Spleen (tissue), 11 donors: Measurements from ENCODE around the gene CMTM6. TPM values are rescaled to one million over a fixed set of nuclear protein-coding genes. Genes with fewer than 3 reads are reported as not detected.

ENCODE experiments used
- DNase-seq: peaks from one replicate; pipeline ENCODE4 v3.0.0-alpha.2; 2020
- H3K27ac ChIP-seq, 8 donors: fragments of 200-600 bp; sonication (generic) in 7 of 8; 1 replicate in 4 of 8; 2 replicates in 4 of 8; pipeline versions ENCODE4 v1.5.0 to v1.8.0; 2016 to 2021; ENCODE audit warnings: inconsistent platforms in 4 of 8, mild to moderate bottlenecking in 4 of 8, moderate library complexity in 1 of 8
- H3K27me3 ChIP-seq, 7 donors: fragments of 200-600 bp; sonication (generic) in 6 of 7; replicated peaks in 1 of 7; 1 replicate in 4 of 7; 2 replicates in 3 of 7; pipeline versions ENCODE4 v1.5.0 to v1.8.0; 2016 to 2021; ENCODE audit warnings: inconsistent platforms in 3 of 7, mild to moderate bottlenecking in 1 of 7
- H3K36me3 ChIP-seq, 6 donors: fragments of 200-600 bp; sonication (generic) in 5 of 6; 1 replicate in 4 of 6; 2 replicates in 2 of 6; pipeline versions ENCODE4 v1.5.0 to v1.8.0; 2016 to 2021; ENCODE audit warnings: inconsistent platforms in 2 of 6
- H3K4me1 ChIP-seq, 6 donors: fragments of 200-600 bp; sonication (generic) in 5 of 6; 1 replicate in 3 of 6; 2 replicates in 3 of 6; pipeline versions ENCODE4 v1.5.0 to v1.8.0; 2016 to 2021; ENCODE audit warnings: inconsistent platforms in 3 of 6
- H3K4me3 ChIP-seq, 8 donors: fragments of 200-600 bp; sonication (generic) in 7 of 8; 1 replicate in 4 of 8; 2 replicates in 4 of 8; pipeline versions ENCODE4 v1.5.0 to v1.8.0; 2016 to 2021; ENCODE audit warnings: inconsistent platforms in 4 of 8, mild to moderate bottlenecking in 4 of 8, moderate library complexity in 2 of 8
- H3K9me3 ChIP-seq, 8 donors: fragments of 200-600 bp; sonication (generic) in 7 of 8; 1 replicate in 4 of 8; 2 replicates in 4 of 8; pipeline versions ENCODE4 v1.5.0 to v1.8.0; 2016 to 2021; ENCODE audit warnings: inconsistent platforms in 4 of 8
- POLR2A ChIP-seq, 3 donors: fragments of 450-650 bp; IDR thresholded peaks; one replicate each; pipeline ENCODE4 v1.5.1; 2017; ENCODE audit warnings: antibody characterized with exemption in 3 of 3, mild to moderate bottlenecking in 1 of 3
- POLR2AphosphoS5 ChIP-seq, 3 donors: sonication (generic); formaldehyde crosslinking; IDR thresholded peaks; one replicate each; pipeline ENCODE4 v1.5.1; 2017; ENCODE audit warnings: antibody characterized with exemption in 3 of 3
- WGBS, 5 donors: extraction: QIAGEN DNeasy Blood & Tissue Kit in 3 of 5; methylation state at CpG; one replicate each; pipeline versions ENCODE4 v1.1.5 to v1.1.7; 2013 to 2018; 5-methylcytosine and 5-hydroxymethylcytosine counted together
- intact Hi-C: fragments of 100-400 bp; cut with DNase I; formaldehyde crosslinking; loops from one replicate; pipeline ENCODE4 v1.15.0; 2023; ENCODE audit warnings: low total_unique reads
- polyA plus RNA-seq, 3 donors: library from polyadenylated mRNA; stranded (reverse); fragments of 200-250 nt; gene quantifications; one replicate each; pipeline ENCODE4 v1.2.1, GENCODE V29; 2013
- total RNA-seq, 7 donors: library from RNA; depleted of rRNA in 3 of 7; stranded (reverse); fragments of >200 nt in 3 of 7; fragmentation: NEBNext Ultra II Directional in 4 of 7; extraction: Animal tissue kit (Norgen Biotek cat#: 25700) in 4 of 7; gene quantifications; one replicate each; pipeline versions ENCODE4 v1.1.0 to v1.2.1, GENCODE V29; 2016 to 2021
- TF ChIP-seq, protein P1 (sequence below), 11 experiments: fragments of 200-600 bp in 7 of 11; fragments of 450-650 bp in 4 of 11; sonication (generic) in 4 of 11; IDR thresholded peaks in 8 of 11; conservative IDR thresholded peaks in 3 of 11; 1 replicate in 7 of 11; 2 replicates in 4 of 11; pipeline versions ENCODE4 v1.4.0 to v1.8.0; 2016 to 2021; ENCODE audit warnings: antibody characterized with exemption in 11 of 11, inconsistent platforms in 4 of 11, mild to moderate bottlenecking in 1 of 11
- donor health status: healthy with polysubstance abuse.
- donor health status: DM: no; HTN: no; CAD: no; lungs with moderate emphysema.
- donor health status: DM: no; HTN: no; CAD: no.
- donor health status: Bipolar disorder and iron deficiency.
- donor health status: healthy.
- donor health status: DM: no; HTN: no; CAD: no.
- donor health status: DM: yes; HTN: yes; CAD: no.

The CMTM6 gene
- total and polyA plus RNA-seq, 10 donors: 26.6 to 116 (median 75.4) TPM

DNA sequence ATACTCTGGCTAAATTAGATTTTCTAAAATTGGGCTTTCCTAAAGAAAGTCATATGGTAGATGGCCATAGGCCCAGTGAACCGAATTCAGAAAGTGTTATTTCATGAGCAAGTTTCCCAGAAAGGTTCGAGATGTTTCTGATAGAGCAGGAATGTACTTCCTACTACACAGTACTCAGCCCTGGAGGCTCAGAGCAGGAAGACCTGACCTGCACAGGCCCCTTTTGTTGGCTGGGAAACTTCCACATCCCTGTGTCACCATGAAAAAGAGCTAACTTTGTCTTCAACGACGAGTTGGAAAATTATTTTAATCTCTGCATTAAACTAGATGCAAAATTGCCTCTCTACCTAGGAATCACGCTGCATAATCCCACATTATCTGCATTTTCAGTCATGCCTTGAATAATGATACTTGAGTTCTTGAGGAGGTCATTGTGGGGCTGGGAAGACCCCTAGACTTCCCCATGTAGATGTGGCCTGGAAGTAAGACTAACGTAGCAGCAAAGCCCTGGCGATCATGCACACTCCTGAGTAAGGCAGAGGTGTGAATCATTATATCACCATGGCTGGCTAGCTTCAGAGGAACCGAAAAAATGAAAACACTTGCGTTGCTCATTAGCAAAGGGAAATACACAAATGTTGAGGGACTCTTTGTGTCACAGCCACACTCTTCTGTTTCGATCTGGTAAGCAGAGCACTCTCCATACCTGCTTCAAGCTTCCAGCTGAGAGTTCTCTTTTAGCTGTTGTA, 63.9 kb downstream of the CMTM6 start:
- H3K36me3 ChIP-seq: peaks cover 0 to 20% (median 5%) of the 10 kb centered on the region in 6 donors
- peak overlapping the region; percentile 24 to 70 (median 60) for H3K27ac ChIP-seq
- TF ChIP-seq, protein P1, sequence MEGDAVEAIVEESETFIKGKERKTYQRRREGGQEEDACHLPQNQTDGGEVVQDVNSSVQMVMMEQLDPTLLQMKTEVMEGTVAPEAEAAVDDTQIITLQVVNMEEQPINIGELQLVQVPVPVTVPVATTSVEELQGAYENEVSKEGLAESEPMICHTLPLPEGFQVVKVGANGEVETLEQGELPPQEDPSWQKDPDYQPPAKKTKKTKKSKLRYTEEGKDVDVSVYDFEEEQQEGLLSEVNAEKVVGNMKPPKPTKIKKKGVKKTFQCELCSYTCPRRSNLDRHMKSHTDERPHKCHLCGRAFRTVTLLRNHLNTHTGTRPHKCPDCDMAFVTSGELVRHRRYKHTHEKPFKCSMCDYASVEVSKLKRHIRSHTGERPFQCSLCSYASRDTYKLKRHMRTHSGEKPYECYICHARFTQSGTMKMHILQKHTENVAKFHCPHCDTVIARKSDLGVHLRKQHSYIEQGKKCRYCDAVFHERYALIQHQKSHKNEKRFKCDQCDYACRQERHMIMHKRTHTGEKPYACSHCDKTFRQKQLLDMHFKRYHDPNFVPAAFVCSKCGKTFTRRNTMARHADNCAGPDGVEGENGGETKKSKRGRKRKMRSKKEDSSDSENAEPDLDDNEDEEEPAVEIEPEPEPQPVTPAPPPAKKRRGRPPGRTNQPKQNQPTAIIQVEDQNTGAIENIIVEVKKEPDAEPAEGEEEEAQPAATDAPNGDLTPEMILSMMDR (IDR thresholded peaks at IDR 0.05 in 8 of 11, conservative IDR thresholded peaks at IDR 0.05 in 3 of 11): no peak
- TF ChIP-seq POLR2AphosphoS5 (IDR thresholded peaks at IDR 0.05) (peak in 1 of 3 donors; percentile 70), POLR2A (IDR thresholded peaks at IDR 0.05) (no peak)
- DNase-seq: no peak
- no peaks in the 10 kb centered on the region for H3K9me3 ChIP-seq
- intact Hi-C loops: no loop called here
- no peaks in the 10 kb centered on the region for H3K27me3 ChIP-seq
- peaks cover 18 to 99% (median 78%) of the 10 kb centered on the region in 6 donors for H3K4me1 ChIP-seq
- no peak overlapping the region for H3K4me3 ChIP-seq
- 49 to 62% (median 58%) methylated on average over 10 of the region's 10 CpGs for WGBS, 5 donors

DNA sequence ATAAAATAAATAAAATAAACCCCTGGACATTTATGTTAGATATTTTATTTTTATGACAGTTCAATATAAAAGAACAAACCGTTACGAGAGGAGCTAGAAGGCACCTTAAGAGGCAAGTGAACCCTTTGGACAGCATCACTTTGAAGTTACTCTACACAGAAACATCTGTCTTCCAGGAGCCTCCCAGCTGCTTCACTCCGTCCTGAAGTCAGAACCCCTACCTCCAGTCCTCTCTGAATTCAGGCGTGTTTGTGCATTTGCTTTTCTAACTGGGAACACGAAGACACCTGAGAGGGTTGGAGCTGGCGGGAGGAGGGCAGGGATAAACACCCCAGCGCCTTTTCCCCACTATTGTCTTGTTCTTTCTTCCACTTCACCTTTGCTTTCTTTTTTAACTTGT, 64.8 kb downstream of the CMTM6 start:
- no peaks in the 10 kb centered on the region for H3K9me3 ChIP-seq
- H3K27ac ChIP-seq: peak overlapping the region in 1 of 8 donors; percentile 5
- DNase-seq: no peak
- intact Hi-C loops: no loop called here
- H3K4me3 ChIP-seq: no peak overlapping the region
- TF ChIP-seq, protein P1 (IDR thresholded peaks at IDR 0.05 in 8 of 11, conservative IDR thresholded peaks at IDR 0.05 in 3 of 11): no peak
- TF ChIP-seq POLR2AphosphoS5 (IDR thresholded peaks at IDR 0.05): no peak
- no peak for TF ChIP-seq POLR2A (IDR thresholded peaks at IDR 0.05)
- H3K4me1 ChIP-seq: peaks cover 19 to 99% (median 78%) of the 10 kb centered on the region in 6 donors
- peaks cover 0 to 14% (median 5%) of the 10 kb centered on the region in 6 donors for H3K36me3 ChIP-seq
- 79 to 90% (median 86%) methylated on average over 7 of the region's 7 CpGs for WGBS, 5 donors
- H3K27me3 ChIP-seq: no peaks in the 10 kb centered on the region

- intact Hi-C loops: no loop called here
- Histone ChIP-seq H3K27ac (peak overlapping the region in 4 of 8 donors; percentile 7 to 68 (median 38)), H3K4me3 (no peak overlapping the region), H3K4me1 (peaks cover 28 to 100% (median 83%) of the 10 kb centered on the region in 6 donors), H3K27me3 (no peaks in the 10 kb centered on the region), H3K9me3 (no peaks in the 10 kb centered on the region), H3K36me3 (peaks cover 0 to 3% (median 1%) of the 10 kb centered on the region in 6 donors)
- WGBS, 5 donors: 73 to 84% (median 74%) methylated on average over 4 of the region's 4 CpGs
- DNase-seq: no peak
- no peak for TF ChIP-seq POLR2A (IDR thresholded peaks at IDR 0.05)
Measured at GRCh38 chr3:32436816-32437189, 65.8 kb downstream of the CMTM6 start.

GRCh38 chr3:32435911-32436815, 66.5 kb downstream of the CMTM6 start:
- peak overlapping the region in 4 of 8 donors; percentile 7 to 68 (median 38) for H3K27ac ChIP-seq
- H3K27me3 ChIP-seq: no peaks in the 10 kb centered on the region
- no peak overlapping the region for H3K4me3 ChIP-seq
- TF ChIP-seq, protein P1 (IDR thresholded peaks at IDR 0.05 in 8 of 11, conservative IDR thresholded peaks at IDR 0.05 in 3 of 11): no peak
- TF ChIP-seq POLR2AphosphoS5 (IDR thresholded peaks at IDR 0.05): no peak
- TF ChIP-seq POLR2A (IDR thresholded peaks at IDR 0.05): no peak
- no peak for DNase-seq
- H3K4me1 ChIP-seq: peaks cover 24 to 100% (median 83%) of the 10 kb centered on the region in 6 donors
- WGBS, 5 donors: 66 to 72% (median 71%) methylated on average over 4 of the region's 4 CpGs
- no peaks in the 10 kb centered on the region for H3K9me3 ChIP-seq
- no peaks in the 10 kb centered on the region for H3K36me3 ChIP-seq
- intact Hi-C loops: no loop called here
